K562 (cell line): ENCODE measurements around the gene PDE9A. TPM values are rescaled to one million over a fixed set of nuclear protein-coding genes. Genes with fewer than 3 reads are reported as not detected.

Experiments
- CHAMP1 ChIP-seq: fragments of 450-650 bp; IDR thresholded peaks from 2 replicates; pipeline ENCODE4 v1.6.1; 2016; ENCODE audit warnings: mild to moderate bottlenecking
- E2F6 ChIP-seq, 2 experiments: IDR thresholded peaks; 2 replicates each; pipeline ENCODE4 v1.6.1; 2011; ENCODE audit warnings: borderline replicate concordance in 1 of 2, control low read depth in 1 of 2, low read depth in 1 of 2, low read length in 1 of 2, mild to moderate bottlenecking in 1 of 2, mixed read lengths in 1 of 2, moderate library complexity in 1 of 2; ENCODE audit not compliant: insufficient read depth in 1 of 2, insufficient read length in 1 of 2, poor library complexity in 1 of 2, severe bottlenecking in 1 of 2; ENCODE audit errors: extremely low read depth in 1 of 2
- FIP1L1 ChIP-seq: fragments of 200-400 bp; formaldehyde crosslinking; IDR thresholded peaks from 2 replicates; pipeline ENCODE4 v1.6.1; 2018; ENCODE audit warnings: mild to moderate bottlenecking, low read depth, low read length; ENCODE audit not compliant: poor library complexity, severe bottlenecking
- HCFC1 ChIP-seq: IDR thresholded peaks from 2 replicates; pipeline ENCODE4 v1.6.1; 2012; ENCODE audit warnings: low read depth, low read length, improper control_type of control experiment
- IRF2 ChIP-seq: sonication (generic); formaldehyde crosslinking; IDR thresholded peaks from 2 replicates; pipeline ENCODE4 v1.8.1; 2022; ENCODE audit warnings: mild to moderate bottlenecking, missing genetic modification reagents
- MLLT1 ChIP-seq, 2 experiments: fragments of 450-650 bp; IDR thresholded peaks; 2 replicates each; pipeline ENCODE4 v1.6.1; 2016
- SMAD4 ChIP-seq: fragments of 250-450 bp; sonication (Bioruptor Pico); conservative IDR thresholded peaks from 2 replicates; pipeline ENCODE4 v1.8.0; 2021; ENCODE audit warnings: inconsistent platforms, mild to moderate bottlenecking, moderate library complexity
- TSC22D4 ChIP-seq: fragments of 450-650 bp; IDR thresholded peaks from 2 replicates; pipeline ENCODE4 v1.6.1; 2016; ENCODE audit warnings: missing genetic modification characterization, missing biosample characterization, control low read depth
- YBX1 ChIP-seq: fragments of 450-650 bp; IDR thresholded peaks from 2 replicates; pipeline ENCODE4 v1.7.1; 2016; ENCODE audit warnings: mild to moderate bottlenecking
- ZBTB26 ChIP-seq: fragments of 450-650 bp; formaldehyde crosslinking; IDR thresholded peaks from 2 replicates; pipeline ENCODE4 v1.4.0; 2022; ENCODE audit warnings: missing genetic modification characterization
- ZBTB33 ChIP-seq: sonication (generic); formaldehyde crosslinking; IDR thresholded peaks from 2 replicates; pipeline ENCODE4 v1.8.1; 2023; ENCODE audit warnings: mild to moderate bottlenecking, missing genetic modification reagents
- ZC3H8 ChIP-seq: fragments of 450-650 bp; IDR thresholded peaks from 2 replicates; pipeline ENCODE4 v1.6.1; 2017
- ZNF398 ChIP-seq: fragments of 250-450 bp; sonication (Bioruptor Pico); IDR thresholded peaks from 2 replicates; pipeline ENCODE4 v1.8.0; 2021; ENCODE audit warnings: moderate library complexity, mild to moderate bottlenecking, inconsistent platforms
- polyA plus RNA-seq, 8 experiments: library from polyadenylated mRNA; depleted of rRNA in 4 of 8; stranded (reverse) in 5 of 8; unstranded in 3 of 8; fragments of >200 nt; fragmentation: Nextera tagmentation in 2 of 8; fragmentation: Illumina TruSeq in 1 of 8; extraction: Ambion mirVana in 2 of 8; extraction: Trizol in 1 of 8; gene quantifications; 2 replicates each; pipeline versions ENCODE4 v1.2.1 to v1.2.3, GENCODE V29; 2011 to 2014; ENCODE audit warnings: inconsistent platforms in 1 of 8, missing spikeins in 1 of 8
- total RNA-seq, 7 experiments: library from RNA; depleted of rRNA in 6 of 7; stranded (reverse); fragments of >200 nt in 6 of 7; fragmentation: Illumina TruSeq in 2 of 7; extraction: Trizol in 2 of 7; gene quantifications; 2 replicates each; pipeline versions ENCODE4 v1.2.1 to v1.2.3, GENCODE V29; 2011 to 2021; ENCODE audit warnings: low replicate concordance in 1 of 7

PDE9A gene
- total and polyA plus RNA-seq, 9 of the 15 experiments (the other 6 are each of a cell fraction or from before 2014, with no cell fraction given) = 0.07 to 0.27 TPM; not detected in 7

- TF ChIP-seq ZNF398 (CRISPR knock-in tag) = no peak
- TF ChIP-seq SMAD4 (CRISPR knock-in tag) = no peak
- 0 out of 2 replicates have a peak, but pooled peaks have one; percentile 4 for TF ChIP-seq TSC22D4 (tag)
- TF ChIP-seq MLLT1 (IDR thresholded peaks at IDR 0.05) = 0 out of 4 replicates have a peak, but pooled peaks of 1 of the 2 experiments have one; percentile 9
- TF ChIP-seq ZC3H8 = no peak
- TF ChIP-seq YBX1 = no peak
- no peak for TF ChIP-seq FIP1L1
- TF ChIP-seq HCFC1 = no peak
- no peak for TF ChIP-seq ZBTB33
- TF ChIP-seq IRF2 (CRISPR knock-in tag) = no peak
- TF ChIP-seq ZBTB26 (CRISPR knock-in tag) = 0 out of 2 replicates have a peak, but pooled peaks have one; percentile 21
- TF ChIP-seq CHAMP1 = no peak
- no peak for TF ChIP-seq E2F6 (IDR thresholded peaks at IDR 0.05; ENCODE audit: borderline replicate concordance in 1 of 2, extremely low read depth in 1 of 2, insufficient read depth in 1 of 2, insufficient read length in 1 of 2, low read depth in 1 of 2, low read length in 1 of 2, poor library complexity in 1 of 2, severe bottlenecking in 1 of 2)
These were observed 9.2 kb downstream of the PDE9A start (continued) for GRCh38 chr21:42662430-42663199.
